Anterior cingulate cortex (tissue), 58 donors: ENCODE data around the gene SCYGR8.
"Not testable (repeated sequence)": the region's sequence is repeated elsewhere in the genome, so short reads cannot be mapped to it uniquely, and the experiment has no call there.

ENCODE experiments used
- DNase-seq, 58 donors: peaks; one replicate each; lab custom pipeline; 2025; lab: John Stamatoyannopoulos, UW

SCYGR8 gene

GRCh38 chr2:227745594-227745993, at the start of gene SCYGR8:
Gene SCYGR8 (plus strand): TSS chr2:227745894. CDS start chr2:227745894, 0 bp downstream.
- DNase-seq = no peak

- no peak for DNase-seq
Measured at GRCh38 chr2:227696990-227697679, 48.6 kb upstream of the SCYGR8 start.

- DNase-seq = no peak
Measured at GRCh38 chr2:227701556-227701955, 44.1 kb upstream of the SCYGR8 start.

- DNase-seq = no peak
Measured at GRCh38 chr2:227703280-227703732, 42.4 kb upstream of the SCYGR8 start.

- no peak for DNase-seq
Measured at GRCh38 chr2:227703961-227704360, 41.7 kb upstream of the SCYGR8 start.

GRCh38 chr2:227706859-227707258, 38.8 kb upstream of the SCYGR8 start:
- no peak for DNase-seq

GRCh38 chr2:227707390-227707789, 38.3 kb upstream of the SCYGR8 start:
- DNase-seq = no peak

- no peak for DNase-seq
Measured at GRCh38 chr2:227710986-227711385, 34.7 kb upstream of the SCYGR8 start.

- DNase-seq = no peak
Measured at GRCh38 chr2:227713291-227713690, 32.4 kb upstream of the SCYGR8 start.

- DNase-seq = no peak
Measured at GRCh38 chr2:227716501-227716900, 29.2 kb upstream of the SCYGR8 start.

- DNase-seq = peak; percentile 27 to 90 (median 72)
Measured at GRCh38 chr2:227717687-227718567, 27.8 kb upstream of the SCYGR8 start, which contains the start of gene SLC19A3. Gene SLC19A3 (minus strand): TSS chr2:227718028. CDS start chr2:227702318, 15,710 bp downstream.

GRCh38 chr2:227719641-227720040, 26.1 kb upstream of the SCYGR8 start:
- no peak for DNase-seq

GRCh38 chr2:227720680-227721079, 25.0 kb upstream of the SCYGR8 start:
- no peak for DNase-seq

- not testable (repeated sequence) for DNase-seq
Measured at GRCh38 chr2:227722821-227723220, 22.9 kb upstream of the SCYGR8 start.

- no peak for DNase-seq
Measured at GRCh38 chr2:227724394-227725039, 21.2 kb upstream of the SCYGR8 start, which contains the start of gene SCYGR6. Gene SCYGR6 (minus strand): TSS chr2:227724757. CDS start chr2:227724757, 0 bp downstream.

- DNase-seq = no peak
Measured at GRCh38 chr2:227728035-227728434, 17.7 kb upstream of the SCYGR8 start, which contains the start of gene SCYGR7. Gene SCYGR7 (plus strand): TSS chr2:227728335. CDS start chr2:227728335, 0 bp downstream.

GRCh38 chr2:227739351-227739750, 6.3 kb upstream of the SCYGR8 start:
- no peak for DNase-seq

- not testable (repeated sequence) for DNase-seq
Measured at GRCh38 chr2:227740705-227741104, 5.0 kb upstream of the SCYGR8 start.

GRCh38 chr2:227748079-227748478, 2.4 kb downstream of the SCYGR8 start:
- DNase-seq = no peak

GRCh38 chr2:227756261-227756660, 10.6 kb downstream of the SCYGR8 start:
- not testable (repeated sequence) for DNase-seq
